IPS-15b (cell line): Measurements from ENCODE around the gene KIAA1958.
A peak's percentile ranks its signal among the peaks of the same experiment; 100 is the strongest.
"Not testable (repeated sequence)": the region's sequence is repeated elsewhere in the genome, so short reads cannot be mapped to it uniquely, and the experiment has no call there.

Source experiments
- H3K27me3 ChIP-seq: one replicate; pipeline ENCODE4 v1.6.1; 2013; ENCODE audit warnings: low read length; ENCODE audit not compliant: control insufficient read depth, insufficient read depth
- H3K36me3 ChIP-seq: one replicate; pipeline ENCODE4 v1.6.1; 2013; ENCODE audit warnings: low read length; ENCODE audit not compliant: control insufficient read depth, insufficient read depth
- H3K4me1 ChIP-seq: one replicate; pipeline ENCODE4 v1.6.1; 2013; ENCODE audit warnings: mild to moderate bottlenecking, low read length; ENCODE audit not compliant: control insufficient read depth, insufficient read depth
- H3K4me3 ChIP-seq: one replicate; pipeline ENCODE4 v1.5.1; 2013; ENCODE audit warnings: low read depth, low read length
- H3K9ac ChIP-seq: one replicate; pipeline ENCODE4 v1.6.1; 2013; ENCODE audit warnings: low read depth, mild to moderate bottlenecking, low read length
- H3K9me3 ChIP-seq: one replicate; pipeline ENCODE4 v1.6.1; 2013; ENCODE audit warnings: mild to moderate bottlenecking, low read length; ENCODE audit not compliant: control insufficient read depth, insufficient read depth

The KIAA1958 gene

GRCh38 chr9:112582371-112583262 is 96.0 kb downstream of the KIAA1958 start:
- H3K4me3 ChIP-seq = no peak overlapping the region
- H3K4me1 ChIP-seq = peaks cover 24% of the 10 kb centered on the region
- H3K36me3 ChIP-seq = no peaks in the 10 kb centered on the region
- no peaks in the 10 kb centered on the region for H3K27me3 ChIP-seq
- peak overlapping the region; percentile 48 for H3K9ac ChIP-seq
- no peaks in the 10 kb centered on the region for H3K9me3 ChIP-seq

GRCh38 chr9:112586599-112587155 is 100.0 kb downstream of the KIAA1958 start:
- no peaks in the 10 kb centered on the region for H3K9me3 ChIP-seq
- H3K36me3 ChIP-seq = no peaks in the 10 kb centered on the region
- no peak overlapping the region for H3K9ac ChIP-seq
- H3K4me3 ChIP-seq = no peak overlapping the region
- no peaks in the 10 kb centered on the region for H3K27me3 ChIP-seq
- peaks cover 26% of the 10 kb centered on the region for H3K4me1 ChIP-seq

- H3K36me3 ChIP-seq, H3K4me1 ChIP-seq, H3K27me3 ChIP-seq, H3K9ac ChIP-seq, H3K4me3 ChIP-seq, H3K9me3 ChIP-seq: not testable (repeated sequence)
Observed at GRCh38 chr9:112591875-112592274, 105.2 kb downstream of the KIAA1958 start.

- Histone ChIP-seq H3K27me3 (no peaks in the 10 kb centered on the region), H3K36me3 (no peaks in the 10 kb centered on the region), H3K9ac (no peak overlapping the region), H3K4me3 (no peak overlapping the region), H3K9me3 (no peaks in the 10 kb centered on the region), H3K4me1 (no peaks in the 10 kb centered on the region)
Observed at GRCh38 chr9:112599732-112600131, 113.1 kb downstream of the KIAA1958 start.

- Histone ChIP-seq H3K9ac (no peak overlapping the region), H3K4me3 (no peak overlapping the region), H3K9me3 (no peaks in the 10 kb centered on the region), H3K36me3 (no peaks in the 10 kb centered on the region), H3K4me1 (no peaks in the 10 kb centered on the region), H3K27me3 (no peaks in the 10 kb centered on the region)
Observed at GRCh38 chr9:112601636-112602035, 115.0 kb downstream of the KIAA1958 start.

- Histone ChIP-seq H3K4me3 (no peak overlapping the region), H3K36me3 (no peaks in the 10 kb centered on the region), H3K9me3 (no peaks in the 10 kb centered on the region), H3K4me1 (no peaks in the 10 kb centered on the region), H3K27me3 (no peaks in the 10 kb centered on the region), H3K9ac (no peak overlapping the region)
Observed at GRCh38 chr9:112604790-112605189, 118.2 kb downstream of the KIAA1958 start.

- Histone ChIP-seq H3K9ac (no peak overlapping the region), H3K9me3 (no peaks in the 10 kb centered on the region), H3K36me3 (no peaks in the 10 kb centered on the region), H3K27me3 (no peaks in the 10 kb centered on the region), H3K4me1 (no peaks in the 10 kb centered on the region), H3K4me3 (no peak overlapping the region)
Observed at GRCh38 chr9:112605518-112605917, 118.9 kb downstream of the KIAA1958 start.

- Histone ChIP-seq H3K27me3 (no peaks in the 10 kb centered on the region), H3K9ac (no peak overlapping the region), H3K4me1 (no peaks in the 10 kb centered on the region), H3K9me3 (no peaks in the 10 kb centered on the region), H3K36me3 (no peaks in the 10 kb centered on the region), H3K4me3 (no peak overlapping the region)
Observed at GRCh38 chr9:112605963-112606699, 119.5 kb downstream of the KIAA1958 start.

- Histone ChIP-seq H3K9me3 (no peaks in the 10 kb centered on the region), H3K4me3 (no peak overlapping the region), H3K36me3 (no peaks in the 10 kb centered on the region), H3K9ac (no peak overlapping the region), H3K4me1 (no peaks in the 10 kb centered on the region), H3K27me3 (no peaks in the 10 kb centered on the region)
Observed at GRCh38 chr9:112608851-112609250, 122.2 kb downstream of the KIAA1958 start.

- no peaks in the 10 kb centered on the region for H3K27me3 ChIP-seq
- no peak overlapping the region for H3K9ac ChIP-seq
- no peak overlapping the region for H3K4me3 ChIP-seq
- H3K9me3 ChIP-seq = no peaks in the 10 kb centered on the region
- peaks cover 4% of the 10 kb centered on the region for H3K36me3 ChIP-seq
- peaks cover 11% of the 10 kb centered on the region for H3K4me1 ChIP-seq
Observed at GRCh38 chr9:112615584-112616266, 129.1 kb downstream of the KIAA1958 start.

- H3K9me3 ChIP-seq = no peaks in the 10 kb centered on the region
- no peak overlapping the region for H3K9ac ChIP-seq
- peaks cover 4% of the 10 kb centered on the region for H3K36me3 ChIP-seq
- peaks cover 11% of the 10 kb centered on the region for H3K4me1 ChIP-seq
- H3K4me3 ChIP-seq = peak overlapping the region; percentile 10
- no peaks in the 10 kb centered on the region for H3K27me3 ChIP-seq
Observed at GRCh38 chr9:112617371-112617770, 130.7 kb downstream of the KIAA1958 start.
